GM19193 (cell line): ENCODE data around the gene SIDT2.

ENCODE experiments used
- POLR2A ChIP-seq: IDR thresholded peaks from 4 replicates; pipeline ENCODE4 v1.6.1; 2011; ENCODE audit not compliant: insufficient read depth, insufficient read length; ENCODE audit errors: extremely low read depth

The SIDT2 gene

GRCh38 chr11:117238221-117238620 lies 59.7 kb downstream of the SIDT2 start:
- TF ChIP-seq POLR2A = no peak

DNA sequence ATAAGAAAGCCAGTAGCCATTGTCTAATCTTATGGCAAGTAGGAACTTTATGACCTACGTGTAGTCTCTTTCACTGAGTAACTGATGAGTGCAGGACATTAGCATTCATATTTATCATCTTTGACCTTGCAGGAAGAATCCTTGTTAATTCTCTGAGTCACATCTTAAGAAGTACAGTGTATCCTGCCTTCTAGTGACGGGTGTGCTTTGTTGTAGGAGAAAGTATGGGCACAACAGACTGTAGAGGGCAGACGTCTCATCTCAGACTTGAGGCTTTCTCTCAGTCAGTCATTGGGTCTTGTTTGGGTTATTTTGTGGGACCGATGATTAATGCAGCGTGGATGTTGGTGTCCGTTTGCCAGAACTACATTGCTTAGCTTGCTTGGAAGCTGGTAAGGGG lies 60.8 kb downstream of the SIDT2 start:
- no peak for TF ChIP-seq POLR2A
